OCI-M1 (cell line): Measurements from ENCODE around the gene RMDN3.
A peak's percentile ranks its signal among the peaks of the same experiment; 100 is the strongest.

Experiments
- DNase-seq: peaks from one replicate; lab custom pipeline; 2025; lab: John Stamatoyannopoulos, UW

The RMDN3 gene

GRCh38 chr15:40747685-40748631 lies 7.1 kb downstream of the RMDN3 start:
- DNase-seq = peak; percentile 57

- peak; percentile 90 for DNase-seq
Measured at GRCh38 chr15:40746916-40747418, 8.1 kb downstream of the RMDN3 start.

- DNase-seq = no peak
Measured at GRCh38 chr15:40744815-40745152, 10.3 kb downstream of the RMDN3 start.

DNA sequence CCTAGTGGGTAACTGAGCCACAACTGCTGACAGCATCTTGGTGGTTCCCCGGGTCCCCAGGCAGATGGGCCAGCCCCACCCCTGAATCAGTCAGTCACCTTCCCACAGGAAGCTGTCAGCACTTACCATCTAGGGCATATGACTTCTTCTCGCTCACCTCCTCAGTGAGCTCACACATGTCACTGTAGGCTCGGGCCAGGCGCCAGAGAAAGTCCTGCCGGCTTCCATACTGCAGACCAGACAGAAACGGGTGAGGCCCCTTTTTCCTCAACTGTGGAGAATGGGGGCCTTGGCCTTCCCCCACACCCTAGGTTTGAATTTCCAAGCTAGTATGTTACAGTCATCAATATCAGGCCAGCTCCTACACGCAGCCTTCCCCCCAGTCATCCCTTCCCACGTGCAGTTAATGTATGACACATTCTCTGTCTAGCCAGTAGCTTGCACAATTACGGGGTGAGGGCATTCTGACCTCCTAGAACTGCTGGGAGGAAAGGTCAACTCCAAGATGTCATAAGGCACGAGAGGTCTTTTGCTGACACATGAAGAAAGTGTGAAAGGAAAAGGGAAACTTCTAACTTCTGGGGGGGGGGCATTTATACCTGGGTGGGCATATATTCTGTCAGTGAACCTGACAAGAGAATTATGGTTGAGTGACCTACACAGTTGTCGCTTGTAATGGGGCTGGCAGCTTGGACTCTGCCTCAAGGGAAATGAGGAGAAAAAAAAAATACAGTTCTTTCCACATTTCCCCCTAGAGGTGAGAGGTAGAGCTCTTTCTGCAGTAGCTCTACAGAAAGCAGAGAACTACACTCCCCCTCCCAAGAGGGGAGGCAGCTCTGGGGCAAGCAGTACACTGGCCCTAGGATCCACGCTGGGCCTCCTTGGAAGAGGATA lies 10.9 kb downstream of the RMDN3 start:
- DNase-seq = peak; percentile 63

DNA sequence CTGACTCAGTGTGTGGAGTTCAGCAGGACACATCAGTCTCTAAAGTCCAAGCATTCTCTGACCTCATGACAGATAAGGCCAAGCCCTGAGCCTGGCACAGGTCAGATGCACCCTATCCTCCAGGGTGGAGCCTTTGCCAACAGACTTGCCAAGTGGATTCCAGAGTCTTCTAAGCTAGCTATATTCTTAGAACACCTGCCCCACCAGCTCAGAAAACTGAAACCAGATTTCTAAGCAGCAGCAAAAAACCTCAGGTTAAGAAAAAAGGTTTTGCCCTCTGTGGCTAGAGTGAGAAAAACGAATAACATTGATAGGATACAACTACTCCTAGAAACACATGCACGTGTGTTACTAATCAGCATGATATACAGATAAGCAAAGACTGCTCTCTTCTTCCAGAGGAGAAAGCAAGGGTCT lies 11.6 kb downstream of the RMDN3 start:
- DNase-seq = peak; percentile 20

GRCh38 chr15:40739854-40740253 lies 15.2 kb downstream of the RMDN3 start:
- no peak for DNase-seq

- DNase-seq = no peak
Measured at GRCh38 chr15:40739047-40739446, 16.0 kb downstream of the RMDN3 start.

DNA sequence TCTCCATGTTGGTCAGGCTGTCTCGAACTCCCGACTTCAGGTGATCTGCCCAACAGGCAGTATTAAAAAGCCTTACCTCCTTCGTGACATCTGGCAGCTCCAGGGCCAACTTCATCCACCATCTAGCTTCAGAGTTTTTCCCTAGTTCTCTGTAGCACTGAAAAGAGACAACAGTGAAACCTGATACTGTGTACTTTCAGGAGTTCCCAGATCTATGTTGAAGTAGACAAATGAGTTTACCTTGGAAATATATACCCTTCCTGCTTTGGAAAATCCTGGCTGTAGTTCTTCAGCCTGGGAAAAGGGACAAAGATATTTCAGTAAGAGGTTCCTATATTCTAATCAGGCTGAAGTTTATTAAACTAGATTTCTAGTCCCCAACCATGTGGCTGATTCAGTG lies 18.0 kb downstream of the RMDN3 start:
- no peak for DNase-seq

DNA sequence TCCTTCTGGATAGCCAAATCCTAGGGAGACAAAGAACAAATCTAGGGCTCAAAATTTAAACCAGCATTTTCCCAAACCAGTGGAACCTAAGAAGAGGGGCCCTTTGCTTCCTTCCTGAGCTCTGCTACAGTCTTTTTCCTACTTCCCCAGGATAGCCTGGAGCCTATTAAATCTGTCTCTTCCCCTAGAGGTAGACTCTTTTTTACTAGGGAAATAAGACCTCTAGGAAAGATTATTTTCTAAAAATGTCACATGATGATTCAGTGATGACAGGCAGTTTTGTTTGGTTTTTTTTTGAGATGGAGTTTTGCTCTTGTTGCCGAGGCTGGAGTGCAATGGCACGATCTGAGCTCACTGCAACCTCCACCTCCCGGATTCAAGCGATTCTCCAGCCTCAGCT lies 18.5 kb downstream of the RMDN3 start:
- no peak for DNase-seq

GRCh38 chr15:40731034-40731433 lies 24.0 kb downstream of the RMDN3 start:
- DNase-seq = no peak

DNA sequence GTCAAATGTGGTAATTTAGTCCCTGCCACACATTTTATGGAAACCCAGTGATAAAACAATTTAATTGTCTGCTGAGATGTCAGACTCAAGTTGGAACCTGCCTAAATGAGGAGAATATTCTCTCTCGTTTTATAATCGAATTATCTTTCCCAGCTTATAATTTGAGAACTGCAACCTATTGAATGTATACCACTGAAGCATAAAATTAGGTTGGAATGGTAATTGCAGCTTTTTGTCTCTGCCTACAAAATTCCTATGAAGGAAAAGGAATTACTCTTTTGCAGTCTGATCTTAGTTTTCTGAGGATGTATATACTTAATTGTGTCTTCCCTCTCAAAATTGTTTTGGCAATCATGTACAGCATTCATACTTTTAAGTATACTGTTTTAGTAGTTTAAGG lies 31.1 kb downstream of the RMDN3 start:
- DNase-seq = no peak

DNA sequence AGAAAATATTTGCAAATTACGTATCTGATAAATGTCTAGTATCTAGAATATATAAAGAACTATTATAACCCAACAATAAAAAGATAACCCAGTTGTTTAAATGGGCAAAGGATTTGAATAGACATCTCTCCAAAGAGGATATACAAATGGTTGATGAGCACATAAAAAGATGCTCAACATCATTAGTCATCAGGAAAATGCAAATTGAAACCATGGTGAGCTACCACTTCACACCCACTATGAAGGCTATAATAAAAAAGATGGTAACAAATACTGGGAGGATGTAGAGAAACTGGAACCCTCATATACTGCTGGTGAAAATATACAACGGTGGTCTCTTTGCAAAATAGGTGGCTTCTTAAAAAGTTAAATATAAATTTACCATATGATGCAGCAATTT lies 32.1 kb downstream of the RMDN3 start:
- no peak for DNase-seq

- no peak for DNase-seq
Measured at GRCh38 chr15:40722354-40722753, 32.7 kb downstream of the RMDN3 start.

DNA sequence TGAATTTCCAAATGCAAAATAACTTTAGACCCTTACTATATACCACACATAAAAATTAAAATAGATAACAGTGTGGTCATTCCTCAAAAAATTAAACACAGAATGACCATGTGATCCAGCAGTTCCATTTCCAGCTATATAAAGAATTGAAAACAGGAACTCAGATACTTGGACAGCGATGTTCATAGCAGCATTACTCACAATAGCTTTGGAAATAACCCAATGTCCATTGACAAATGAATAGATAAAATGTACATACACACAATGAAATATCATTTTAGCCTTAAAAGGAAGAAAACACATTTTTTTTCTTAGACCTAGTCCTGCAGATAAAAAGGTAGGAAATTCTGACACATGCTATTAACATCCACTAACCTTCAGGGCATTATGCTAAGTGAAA lies 33.4 kb downstream of the RMDN3 start:
- DNase-seq = no peak

DNA sequence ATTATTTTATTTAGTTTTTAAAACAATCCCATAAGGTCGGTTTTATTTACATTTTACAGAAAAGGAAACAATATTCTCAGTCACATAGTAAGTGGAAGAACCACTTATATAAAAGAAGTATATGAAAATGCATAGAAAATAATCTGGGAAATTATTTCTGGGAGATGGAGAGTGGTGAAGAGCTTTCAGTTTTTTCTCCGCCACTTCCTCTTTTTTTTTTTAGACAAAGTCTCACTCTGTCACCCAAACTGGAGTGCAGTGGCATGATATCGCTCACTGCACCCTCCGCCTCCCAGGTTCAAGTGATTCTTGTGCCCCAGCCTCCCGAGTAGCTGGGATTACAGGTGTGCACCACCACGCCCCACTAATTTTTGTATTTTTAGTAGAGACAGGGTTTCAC lies 38.9 kb downstream of the RMDN3 start:
- no peak for DNase-seq

DNA sequence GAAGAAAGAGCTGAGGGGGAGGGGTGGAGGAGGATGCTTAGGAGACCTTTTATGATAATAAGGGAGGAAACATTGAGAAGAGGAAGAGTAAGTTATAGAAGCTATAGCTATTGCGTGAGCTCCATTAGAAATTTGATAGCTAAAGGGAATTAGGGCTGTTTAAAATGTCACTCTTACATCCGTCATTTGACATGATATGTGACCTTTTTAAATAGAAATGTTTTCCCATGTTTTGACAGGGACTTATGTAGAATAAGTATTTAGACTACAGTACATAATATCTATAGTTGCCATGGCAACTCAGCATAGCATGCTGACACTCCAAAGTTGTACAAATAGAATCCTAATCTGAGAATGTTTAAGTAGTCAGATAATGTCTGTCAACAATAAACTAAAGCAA lies 40.9 kb downstream of the RMDN3 start:
- DNase-seq = no peak

DNA sequence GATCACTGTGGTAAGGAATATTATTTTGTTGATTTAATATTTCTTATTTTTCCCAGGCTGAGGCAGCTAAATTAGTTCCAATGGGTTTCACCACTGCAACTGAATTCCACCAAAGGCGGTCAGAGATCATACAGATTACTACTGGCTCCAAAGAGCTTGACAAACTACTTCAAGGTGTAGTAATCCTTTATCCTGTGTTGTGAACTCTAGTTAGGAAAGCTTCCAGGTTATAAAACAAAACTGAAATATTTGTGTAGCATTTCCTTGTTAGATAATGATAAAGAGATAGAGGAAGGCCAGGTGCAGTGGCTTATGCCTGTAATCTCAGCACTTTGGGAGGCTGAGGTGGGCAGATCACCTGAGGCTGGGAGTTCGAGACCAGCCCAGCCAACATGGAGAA lies 48.9 kb downstream of the RMDN3 start:
- no peak for DNase-seq

- peak; percentile 18 for DNase-seq
Measured at GRCh38 chr15:40702077-40702476, 53.0 kb downstream of the RMDN3 start.

GRCh38 chr15:40697916-40698315 lies 57.1 kb downstream of the RMDN3 start:
- DNase-seq = no peak

GRCh38 chr15:40696228-40696627 lies 58.8 kb downstream of the RMDN3 start:
- DNase-seq = peak; percentile 22

DNA sequence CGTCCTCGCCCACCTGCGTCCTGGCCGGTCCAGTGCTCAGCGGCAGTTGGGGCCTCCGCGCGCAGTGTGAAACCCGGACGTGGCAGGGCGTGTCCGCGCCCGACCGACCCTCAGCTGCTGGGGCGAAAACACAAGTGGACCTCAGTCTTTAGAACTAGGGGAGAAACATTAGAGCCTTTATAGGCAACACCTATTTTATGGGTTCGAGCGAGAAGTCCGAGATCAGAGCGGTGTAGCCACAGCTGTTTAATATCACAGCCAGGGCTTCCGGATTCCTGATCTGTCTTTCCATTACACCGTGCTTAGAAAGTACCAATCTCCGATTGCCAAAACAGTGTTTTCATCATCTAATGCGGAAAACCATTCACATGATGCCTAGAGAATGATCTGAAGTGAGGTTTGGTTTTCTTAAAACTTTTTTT lies 59.6 kb downstream of the RMDN3 start:
- DNase-seq = peak; percentile 66

DNA sequence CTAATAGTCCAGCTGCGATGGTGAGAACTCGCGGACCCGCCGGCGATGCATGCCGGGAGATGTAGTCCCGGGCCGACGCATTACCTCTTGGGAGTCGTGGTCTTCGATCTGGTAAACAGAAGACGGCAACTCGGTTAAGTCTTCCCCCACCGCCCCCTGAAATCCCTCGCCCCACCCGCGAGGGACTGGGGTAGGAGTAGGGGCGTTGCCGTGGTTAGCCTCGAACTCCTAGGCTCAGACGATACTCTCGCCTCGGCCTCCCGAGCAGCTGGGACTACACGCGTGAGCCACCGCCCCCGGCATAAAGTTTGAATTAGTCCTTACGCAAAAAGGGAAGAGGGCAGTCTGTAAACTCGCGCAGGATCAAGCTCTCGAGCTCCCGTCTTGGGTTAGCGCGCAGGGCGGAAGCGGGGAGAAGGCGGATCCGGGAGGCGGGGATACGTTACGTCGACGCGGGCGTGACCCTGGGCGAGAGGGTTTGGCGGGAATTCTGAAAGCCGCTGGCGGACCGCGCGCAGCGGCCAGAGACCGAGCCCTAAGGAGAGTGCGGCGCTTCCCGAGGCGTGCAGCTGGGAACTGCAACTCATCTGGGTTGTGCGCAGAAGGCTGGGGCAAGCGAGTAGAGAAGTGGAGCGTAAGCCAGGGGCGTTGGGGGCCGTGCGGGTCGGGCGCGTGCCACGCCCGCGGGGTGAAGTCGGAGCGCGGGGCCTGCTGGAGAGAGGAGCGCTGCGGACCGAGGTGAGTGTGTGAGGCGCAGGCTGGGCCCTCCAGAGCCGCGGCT lies 60.2 kb downstream of the RMDN3 start, which contains the start of gene RAD51:
TSS of gene RAD51 (plus strand) at position 487 of the 781 bp plus-strand sequence. CDS start 3,585 bp downstream, outside the sequence.
- peak; percentile 97 for DNase-seq
